Measurements from ENCODE around the gene TRAT1.
"Not testable (repeated sequence)": the region's sequence is repeated elsewhere in the genome, so short reads cannot be mapped to it uniquely, and the experiment has no call there.

Gene TRAT1

GRCh38 chr3:108822123-108822897 lies at the start of gene TRAT1:
TSS of gene TRAT1 (plus strand) at chr3:108822786. CDS start at chr3:108822928, 142 bp downstream.
- TF ChIP-seq ZNF274 (IDR thresholded peaks at IDR 0.05; ENCODE audit: low read depth, low read length) = no peak
- H3K4me3 ChIP-seq (ENCODE audit: low read length) = no peak within 1 kb of the TSS

- no peak overlapping the region for H3K4me3 ChIP-seq (ENCODE audit: low read length)
- no peak for TF ChIP-seq ZNF274 (IDR thresholded peaks at IDR 0.05; ENCODE audit: low read depth, low read length)
These were observed 46.9 kb upstream of the TRAT1 start for GRCh38 chr3:108775649-108776048.

- H3K4me3 ChIP-seq (ENCODE audit: low read length) = no peak overlapping the region
- TF ChIP-seq ZNF274 (IDR thresholded peaks at IDR 0.05; ENCODE audit: low read depth, low read length) = no peak
These were observed 43.1 kb upstream of the TRAT1 start for GRCh38 chr3:108779496-108779895.

- H3K4me3 ChIP-seq (ENCODE audit: low read length) = no peak overlapping the region
- no peak for TF ChIP-seq ZNF274 (IDR thresholded peaks at IDR 0.05; ENCODE audit: low read depth, low read length)
These were observed 42.4 kb upstream of the TRAT1 start for GRCh38 chr3:108780235-108780634.

GRCh38 chr3:108791473-108791872 lies 31.1 kb upstream of the TRAT1 start:
- H3K4me3 ChIP-seq (ENCODE audit: low read length) = no peak overlapping the region
- TF ChIP-seq ZNF274 (IDR thresholded peaks at IDR 0.05; ENCODE audit: low read depth, low read length) = no peak

GRCh38 chr3:108804437-108804836 lies 18.1 kb upstream of the TRAT1 start:
- TF ChIP-seq ZNF274 (IDR thresholded peaks at IDR 0.05; ENCODE audit: low read depth, low read length) = no peak
- no peak overlapping the region for H3K4me3 ChIP-seq (ENCODE audit: low read length)

GRCh38 chr3:108804966-108805365 lies 17.6 kb upstream of the TRAT1 start:
- no peak for TF ChIP-seq ZNF274 (IDR thresholded peaks at IDR 0.05; ENCODE audit: low read depth, low read length)

GRCh38 chr3:108806316-108806715 lies 16.3 kb upstream of the TRAT1 start:
- no peak for TF ChIP-seq ZNF274 (IDR thresholded peaks at IDR 0.05; ENCODE audit: low read depth, low read length)
- H3K4me3 ChIP-seq (ENCODE audit: low read length) = no peak overlapping the region

More at GRCh38 chr3:108804966-108805365, 17.6 kb upstream of the TRAT1 start:
- no peak overlapping the region for H3K4me3 ChIP-seq (ENCODE audit: low read length)

- no peak overlapping the region for H3K4me3 ChIP-seq (ENCODE audit: low read length)
- no peak for TF ChIP-seq ZNF274 (IDR thresholded peaks at IDR 0.05; ENCODE audit: low read depth, low read length)
These were observed 4.2 kb upstream of the TRAT1 start for GRCh38 chr3:108818404-108818803.

- H3K4me3 ChIP-seq (ENCODE audit: low read length) = no peak overlapping the region
- TF ChIP-seq ZNF274 (IDR thresholded peaks at IDR 0.05; ENCODE audit: low read depth, low read length) = no peak
These were observed 2.0 kb upstream of the TRAT1 start for GRCh38 chr3:108820586-108820985.

GRCh38 chr3:108823227-108823626 lies 641 bp downstream of the TRAT1 start:
- no peak for TF ChIP-seq ZNF274 (IDR thresholded peaks at IDR 0.05; ENCODE audit: low read depth, low read length)
- H3K4me3 ChIP-seq (ENCODE audit: low read length) = no peak overlapping the region

- H3K4me3 ChIP-seq (ENCODE audit: low read length) = not testable (repeated sequence)
These were observed 1.2 kb downstream of the TRAT1 start for GRCh38 chr3:108823803-108824202.

- no peak overlapping the region for H3K4me3 ChIP-seq (ENCODE audit: low read length)
- no peak for TF ChIP-seq ZNF274 (IDR thresholded peaks at IDR 0.05; ENCODE audit: low read depth, low read length)
These were observed 4.0 kb downstream of the TRAT1 start for GRCh38 chr3:108826309-108827187.

- TF ChIP-seq ZNF274 (IDR thresholded peaks at IDR 0.05; ENCODE audit: low read depth, low read length) = no peak
- H3K4me3 ChIP-seq (ENCODE audit: low read length) = no peak overlapping the region
These were observed 7.8 kb downstream of the TRAT1 start for GRCh38 chr3:108830381-108830780.

Data from GM08714 (cell line).